Smooth muscle cell (in vitro differentiated cells): ENCODE measurements around the gene PTPRU. TPM values are rescaled to one million over a fixed set of nuclear protein-coding genes. Genes with fewer than 3 reads are reported as not detected.
A peak's percentile ranks its signal among the peaks of the same experiment; 100 is the strongest.

Source experiments
- DNase-seq: peaks from one replicate; lab custom pipeline; 2025; ENCODE audit not compliant: unreplicated experiment; lab: John Stamatoyannopoulos, UW
- H2AFZ ChIP-seq: fragments of 200-600 bp; sonication (generic); 2 replicates; pipeline ENCODE4 v1.6.0; 2016; ENCODE audit warnings: antibody characterized with exemption, low read depth, mild to moderate bottlenecking
- H3F3A ChIP-seq: fragments of 200-600 bp; sonication (generic); 2 replicates; pipeline ENCODE4 v1.6.0; 2017; ENCODE audit warnings: antibody characterized with exemption, low read depth
- H3K27ac ChIP-seq: fragments of 200-600 bp; sonication (generic); 2 replicates; pipeline ENCODE4 v1.5.1; 2016; ENCODE audit warnings: low read depth, mild to moderate bottlenecking
- H3K27me3 ChIP-seq: fragments of 200-600 bp; sonication (generic); 2 replicates; pipeline ENCODE4 v1.6.1; 2016; ENCODE audit warnings: low read depth, mild to moderate bottlenecking
- H3K36me3 ChIP-seq: fragments of 200-600 bp; sonication (generic); 2 replicates; pipeline ENCODE4 v1.5.1; 2016; ENCODE audit warnings: low read depth
- H3K4me1 ChIP-seq: fragments of 200-600 bp; sonication (generic); 2 replicates; pipeline ENCODE4 v1.5.1; 2016; ENCODE audit warnings: low read depth
- H3K4me2 ChIP-seq: fragments of 200-600 bp; sonication (generic); 2 replicates; pipeline ENCODE4 v1.6.0; 2016; ENCODE audit warnings: mild to moderate bottlenecking
- H3K4me3 ChIP-seq: fragments of 200-600 bp; sonication (generic); 2 replicates; pipeline ENCODE4 v1.5.1; 2016; ENCODE audit warnings: mild to moderate bottlenecking
- H3K79me2 ChIP-seq: fragments of 200-600 bp; sonication (generic); 2 replicates; pipeline ENCODE4 v1.6.0; 2016; ENCODE audit warnings: low read depth, mild to moderate bottlenecking
- H3K9ac ChIP-seq: fragments of 200-600 bp; sonication (generic); 2 replicates; pipeline ENCODE4 v1.6.0; 2016; ENCODE audit warnings: low read depth
- H3K9me3 ChIP-seq: fragments of 200-600 bp; sonication (generic); replicated peaks from 2 replicates; pipeline ENCODE4 v1.5.1; 2016; ENCODE audit warnings: low read depth
- H4K20me1 ChIP-seq: fragments of 200-600 bp; sonication (generic); 2 replicates; pipeline ENCODE4 v1.6.0; 2016; ENCODE audit warnings: low read depth
- WGBS: methylation state at CpG from one replicate; pipeline ENCODE4 v1.1.7; 2016; ENCODE audit warnings: low lambda C conversion rate; 5-methylcytosine and 5-hydroxymethylcytosine counted together
- polyA plus RNA-seq: library from polyadenylated mRNA; unstranded; fragments of >200 nt; fragmentation: Nextera tagmentation; extraction: Ambion mirVana; gene quantifications from 2 replicates; pipeline ENCODE4 v1.2.1, GENCODE V29; 2016
- total RNA-seq: library from RNA; depleted of rRNA; stranded (reverse); fragments of >200 nt; gene quantifications from 2 replicates; pipeline ENCODE4 v1.2.3, GENCODE V29; 2014
- TF ChIP-seq, protein P1 (sequence below): fragments of 200-600 bp; sonication (generic); IDR thresholded peaks from 2 replicates; pipeline ENCODE4 v1.5.1; 2017; ENCODE audit warnings: borderline replicate concordance, mild to moderate bottlenecking, antibody characterized with exemption; ENCODE audit not compliant: insufficient read depth, poor library complexity, severe bottlenecking

Gene PTPRU
- total and polyA plus RNA-seq, 2 experiments from 2014 or later = 41.1 to 67.8 TPM

DNA sequence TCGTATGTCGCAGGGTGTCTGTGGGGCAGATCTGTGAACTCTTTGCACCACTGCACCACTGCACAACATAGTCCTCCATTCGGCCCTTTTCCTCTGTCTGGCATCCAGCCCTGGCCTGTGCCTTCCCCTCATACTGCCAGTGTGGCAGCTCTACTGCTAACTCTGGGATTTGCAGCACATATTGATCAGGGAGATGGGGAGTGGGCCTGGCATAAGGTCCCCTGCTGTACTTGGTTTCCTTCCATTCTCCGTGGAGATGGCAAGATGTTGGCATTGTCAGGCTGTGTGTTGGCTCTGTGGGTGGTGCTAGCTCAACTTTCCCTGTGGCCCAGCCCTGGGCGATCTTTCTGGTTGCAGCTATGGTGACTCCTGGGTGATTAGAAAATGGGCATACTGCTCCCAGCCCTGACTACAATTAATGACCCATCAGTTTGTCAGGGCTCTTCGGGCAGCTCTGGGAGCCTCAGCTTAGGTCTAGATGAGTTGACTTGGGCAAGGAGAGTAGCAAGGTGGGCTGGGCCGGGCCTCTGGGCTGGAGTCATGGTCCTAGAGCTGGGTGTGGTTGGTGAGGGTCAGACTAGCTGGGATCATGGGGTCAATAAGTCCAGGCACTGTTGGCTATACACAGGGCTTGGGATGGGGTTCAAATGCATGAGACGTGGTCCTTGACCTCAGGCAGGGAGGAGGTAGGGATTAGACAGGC lies 11.4 kb downstream of the PTPRU start:
- H3F3A ChIP-seq = no peaks in the 10 kb centered on the region
- TF ChIP-seq, protein P1, sequence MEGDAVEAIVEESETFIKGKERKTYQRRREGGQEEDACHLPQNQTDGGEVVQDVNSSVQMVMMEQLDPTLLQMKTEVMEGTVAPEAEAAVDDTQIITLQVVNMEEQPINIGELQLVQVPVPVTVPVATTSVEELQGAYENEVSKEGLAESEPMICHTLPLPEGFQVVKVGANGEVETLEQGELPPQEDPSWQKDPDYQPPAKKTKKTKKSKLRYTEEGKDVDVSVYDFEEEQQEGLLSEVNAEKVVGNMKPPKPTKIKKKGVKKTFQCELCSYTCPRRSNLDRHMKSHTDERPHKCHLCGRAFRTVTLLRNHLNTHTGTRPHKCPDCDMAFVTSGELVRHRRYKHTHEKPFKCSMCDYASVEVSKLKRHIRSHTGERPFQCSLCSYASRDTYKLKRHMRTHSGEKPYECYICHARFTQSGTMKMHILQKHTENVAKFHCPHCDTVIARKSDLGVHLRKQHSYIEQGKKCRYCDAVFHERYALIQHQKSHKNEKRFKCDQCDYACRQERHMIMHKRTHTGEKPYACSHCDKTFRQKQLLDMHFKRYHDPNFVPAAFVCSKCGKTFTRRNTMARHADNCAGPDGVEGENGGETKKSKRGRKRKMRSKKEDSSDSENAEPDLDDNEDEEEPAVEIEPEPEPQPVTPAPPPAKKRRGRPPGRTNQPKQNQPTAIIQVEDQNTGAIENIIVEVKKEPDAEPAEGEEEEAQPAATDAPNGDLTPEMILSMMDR = no peak
- no peak for DNase-seq
- H3K4me3 ChIP-seq = no peak overlapping the region
- H3K27me3 ChIP-seq = no peaks in the 10 kb centered on the region
- H3K4me2 ChIP-seq = peak overlapping the region; percentile 36
- no peak overlapping the region for H3K9ac ChIP-seq
- peaks cover 47% of the 10 kb centered on the region for H3K79me2 ChIP-seq
- H3K4me1 ChIP-seq = peaks cover 33% of the 10 kb centered on the region
- H4K20me1 ChIP-seq = peaks cover 18% of the 10 kb centered on the region
- 91% methylated on average over 8 of the region's 8 CpGs for WGBS
- H3K9me3 ChIP-seq = no peaks in the 10 kb centered on the region
- H3K27ac ChIP-seq = no peak overlapping the region
- H2AFZ ChIP-seq = no peak overlapping the region
- H3K36me3 ChIP-seq = no peaks in the 10 kb centered on the region

DNA sequence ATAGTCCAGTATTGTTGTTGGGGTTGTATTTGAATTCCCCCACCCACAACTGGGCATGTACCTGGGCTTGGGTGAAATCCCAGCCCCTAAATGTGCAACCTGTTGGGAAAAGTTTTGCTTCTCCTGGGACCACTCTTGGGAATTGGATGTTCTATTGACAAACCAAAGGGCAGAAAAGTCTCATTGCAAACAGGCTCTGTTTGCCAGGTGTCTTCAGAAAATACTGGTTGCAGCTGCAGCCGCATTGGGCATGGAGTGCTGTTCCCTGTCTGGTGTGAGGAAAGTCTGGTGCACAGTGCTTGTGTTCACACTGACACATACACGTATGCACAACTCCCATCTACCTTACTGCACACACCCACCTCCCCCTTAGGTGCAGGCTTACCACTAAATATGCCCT lies 12.1 kb downstream of the PTPRU start:
- TF ChIP-seq, protein P1 = no peak
- H3F3A ChIP-seq = no peaks in the 10 kb centered on the region
- no peak overlapping the region for H3K9ac ChIP-seq
- H2AFZ ChIP-seq = no peak overlapping the region
- H3K27me3 ChIP-seq = no peaks in the 10 kb centered on the region
- peaks cover 49% of the 10 kb centered on the region for H3K79me2 ChIP-seq
- peaks cover 15% of the 10 kb centered on the region for H4K20me1 ChIP-seq
- H3K27ac ChIP-seq = peak overlapping the region; percentile 94
- 92% methylated on average over 2 of the region's 2 CpGs for WGBS
- DNase-seq = no peak
- no peaks in the 10 kb centered on the region for H3K36me3 ChIP-seq
- no peaks in the 10 kb centered on the region for H3K9me3 ChIP-seq
- H3K4me1 ChIP-seq = peaks cover 28% of the 10 kb centered on the region
- H3K4me2 ChIP-seq = peak overlapping the region; percentile 77
- H3K4me3 ChIP-seq = no peak overlapping the region

DNA sequence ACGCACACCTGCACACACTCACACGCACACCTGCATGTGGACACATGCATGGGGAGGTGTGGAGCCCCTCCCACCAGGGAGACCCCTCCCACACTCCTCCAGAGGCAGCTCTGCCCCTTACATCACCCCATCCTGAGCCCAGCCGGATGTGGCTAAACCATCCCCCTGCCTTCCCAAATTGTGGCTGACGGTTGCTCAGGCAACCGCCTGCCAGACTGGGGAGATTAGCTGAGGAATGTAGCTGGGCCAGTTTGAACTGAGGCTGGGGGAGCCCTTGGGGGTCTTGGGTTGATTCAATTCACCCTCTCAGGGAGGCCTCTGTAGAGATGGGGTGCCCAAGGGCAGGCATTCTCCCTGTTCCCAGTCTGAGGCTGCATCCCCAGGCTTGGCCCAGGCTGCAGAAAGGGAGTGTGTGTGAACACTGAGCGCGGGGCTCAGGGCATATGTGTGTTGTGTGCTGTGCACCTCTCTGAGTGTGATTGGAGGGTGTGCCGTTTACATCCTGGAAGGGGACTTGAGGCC lies 12.9 kb downstream of the PTPRU start:
- no peak for DNase-seq
- Histone ChIP-seq H3K9ac (peak overlapping the region; percentile 65), H4K20me1 (peaks cover 6% of the 10 kb centered on the region), H3K4me3 (no peak overlapping the region), H3K4me2 (peak overlapping the region; percentile 77), H3K36me3 (no peaks in the 10 kb centered on the region), H3K27me3 (no peaks in the 10 kb centered on the region), H3K4me1 (peaks cover 21% of the 10 kb centered on the region), H3K79me2 (peaks cover 55% of the 10 kb centered on the region), H2AFZ (no peak overlapping the region), H3K9me3 (no peaks in the 10 kb centered on the region), H3F3A (no peaks in the 10 kb centered on the region), H3K27ac (peak overlapping the region; percentile 94)
- TF ChIP-seq, protein P1 = no peak
- 10% methylated on average over 8 of the region's 8 CpGs for WGBS
